ENCODE data around the gene HSP90AA1.
"Not testable (repeated sequence)": the region's sequence is repeated elsewhere in the genome, so short reads cannot be mapped to it uniquely, and the experiment has no call there.

The HSP90AA1 gene

GRCh38 chr14:102078831-102079699 is 7.8 kb downstream of the HSP90AA1 start:
- H3K27ac ChIP-seq (ENCODE audit: low read length): no peak overlapping the region
- ATAC-seq (ENCODE audit: insufficient read depth, low read depth) (peak; percentile 22; the same call in 1 of the 3 replicates), DNase-seq (no peak)
- no peak overlapping the region for H2AFZ ChIP-seq (ENCODE audit: low read depth, low read length)
- peaks cover 56% of the 10 kb centered on the region for H3K36me3 ChIP-seq (ENCODE audit: insufficient read depth, low read length)
- peak overlapping the region; percentile 24; the same call in 1 of the 2 replicates for H3K4me2 ChIP-seq (ENCODE audit: insufficient read depth, low read length)
- H4K20me1 ChIP-seq (ENCODE audit: insufficient read depth, low read length): peaks cover 46% of the 10 kb centered on the region
- no peak overlapping the region for H3K9ac ChIP-seq (ENCODE audit: low read depth, low read length)
- no peaks in the 10 kb centered on the region for H3K27me3 ChIP-seq (ENCODE audit: insufficient read depth, low read length, poor library complexity)
- H3K4me3 ChIP-seq (ENCODE audit: low read depth in 1 of 2, low read length in 2 of 2): no peak overlapping the region
- TF ChIP-seq CTCF (IDR thresholded peaks at IDR 0.05; ENCODE audit: borderline replicate concordance, extremely low read depth, low read length, poor library complexity, severe bottlenecking) (no peak), EZH2 (IDR thresholded peaks at IDR 0.05; ENCODE audit: borderline replicate concordance, low read depth, low read length, severe bottlenecking) (no peak)
- H3K9me3 ChIP-seq (ENCODE audit: insufficient read depth, low read length, severe bottlenecking): no peaks in the 10 kb centered on the region
- H3K4me1 ChIP-seq (ENCODE audit: insufficient read depth, low read length): peaks cover 29% of the 10 kb centered on the region
- peaks cover 29% of the 10 kb centered on the region for H3K79me2 ChIP-seq (ENCODE audit: insufficient read depth, low read length)

GRCh38 chr14:102078361-102078791 is 8.5 kb downstream of the HSP90AA1 start:
- peaks cover 40% of the 10 kb centered on the region for H4K20me1 ChIP-seq (ENCODE audit: insufficient read depth, low read length)
- not testable (repeated sequence) for H3K27ac ChIP-seq (ENCODE audit: low read length); H2AFZ ChIP-seq (ENCODE audit: low read depth, low read length); H3K4me3 ChIP-seq (ENCODE audit: low read depth in 1 of 2, low read length in 2 of 2); H3K9ac ChIP-seq (ENCODE audit: low read depth, low read length); H3K4me2 ChIP-seq (ENCODE audit: insufficient read depth, low read length); DNase-seq; H3K27me3 ChIP-seq (ENCODE audit: insufficient read depth, low read length, poor library complexity); H3K9me3 ChIP-seq (ENCODE audit: insufficient read depth, low read length, severe bottlenecking)
- peaks cover 22% of the 10 kb centered on the region for H3K79me2 ChIP-seq (ENCODE audit: insufficient read depth, low read length)
- H3K36me3 ChIP-seq (ENCODE audit: insufficient read depth, low read length): peaks cover 50% of the 10 kb centered on the region
- H3K4me1 ChIP-seq (ENCODE audit: insufficient read depth, low read length): peaks cover 23% of the 10 kb centered on the region
- ATAC-seq (ENCODE audit: insufficient read depth, low read depth): peak; percentile 27; the same call in 1 of the 3 replicates

GRCh38 chr14:102077382-102077709 is 9.5 kb downstream of the HSP90AA1 start:
- Histone ChIP-seq H3K4me3 (ENCODE audit: low read depth in 1 of 2, low read length in 2 of 2) (no peak overlapping the region), H3K9me3 (ENCODE audit: insufficient read depth, low read length, severe bottlenecking) (no peaks in the 10 kb centered on the region), H3K4me1 (ENCODE audit: insufficient read depth, low read length) (peaks cover 13% of the 10 kb centered on the region), H3K36me3 (ENCODE audit: insufficient read depth, low read length) (peaks cover 39% of the 10 kb centered on the region), H3K79me2 (ENCODE audit: insufficient read depth, low read length) (peaks cover 11% of the 10 kb centered on the region), H3K4me2 (ENCODE audit: insufficient read depth, low read length) (no peak overlapping the region), H4K20me1 (ENCODE audit: insufficient read depth, low read length) (peaks cover 29% of the 10 kb centered on the region), H3K27me3 (ENCODE audit: insufficient read depth, low read length, poor library complexity) (no peaks in the 10 kb centered on the region), H2AFZ (ENCODE audit: low read depth, low read length) (no peak overlapping the region), H3K9ac (ENCODE audit: low read depth, low read length) (no peak overlapping the region), H3K27ac (ENCODE audit: low read length) (no peak overlapping the region)
- DNase-seq (peak; percentile 18), ATAC-seq (ENCODE audit: insufficient read depth, low read depth) (peak; percentile 29)
- no peak for TF ChIP-seq EZH2 (IDR thresholded peaks at IDR 0.05; ENCODE audit: borderline replicate concordance, low read depth, low read length, severe bottlenecking)
- no peak for TF ChIP-seq CTCF (IDR thresholded peaks at IDR 0.05; ENCODE audit: borderline replicate concordance, extremely low read depth, low read length, poor library complexity, severe bottlenecking)

GRCh38 chr14:102075155-102075554 is 11.7 kb downstream of the HSP90AA1 start:
- ATAC-seq (ENCODE audit: insufficient read depth, low read depth) (no peak), DNase-seq (no peak)
- no peak overlapping the region for H3K9ac ChIP-seq (ENCODE audit: low read depth, low read length)
- no peaks in the 10 kb centered on the region for H3K9me3 ChIP-seq (ENCODE audit: insufficient read depth, low read length, severe bottlenecking)
- peaks cover 17% of the 10 kb centered on the region for H3K36me3 ChIP-seq (ENCODE audit: insufficient read depth, low read length)
- H3K4me3 ChIP-seq (ENCODE audit: low read depth in 1 of 2, low read length in 2 of 2): no peak overlapping the region
- no peak overlapping the region for H3K27ac ChIP-seq (ENCODE audit: low read length)
- no peak overlapping the region for H2AFZ ChIP-seq (ENCODE audit: low read depth, low read length)
- H3K79me2 ChIP-seq (ENCODE audit: insufficient read depth, low read length): no peaks in the 10 kb centered on the region
- no peaks in the 10 kb centered on the region for H3K27me3 ChIP-seq (ENCODE audit: insufficient read depth, low read length, poor library complexity)
- H3K4me1 ChIP-seq (ENCODE audit: insufficient read depth, low read length): no peaks in the 10 kb centered on the region
- H4K20me1 ChIP-seq (ENCODE audit: insufficient read depth, low read length): peaks cover 8% of the 10 kb centered on the region
- no peak for TF ChIP-seq CTCF (IDR thresholded peaks at IDR 0.05; ENCODE audit: borderline replicate concordance, extremely low read depth, low read length, poor library complexity, severe bottlenecking)
- TF ChIP-seq EZH2 (IDR thresholded peaks at IDR 0.05; ENCODE audit: borderline replicate concordance, low read depth, low read length, severe bottlenecking): no peak
- H3K4me2 ChIP-seq (ENCODE audit: insufficient read depth, low read length): no peak overlapping the region
